ENCODE measurements around the gene EAPP. TPM values are rescaled to one million over a fixed set of nuclear protein-coding genes. Genes with fewer than 3 reads are reported as not detected.

EAPP gene
- total RNA-seq, 1 donor: 56.1 TPM

DNA sequence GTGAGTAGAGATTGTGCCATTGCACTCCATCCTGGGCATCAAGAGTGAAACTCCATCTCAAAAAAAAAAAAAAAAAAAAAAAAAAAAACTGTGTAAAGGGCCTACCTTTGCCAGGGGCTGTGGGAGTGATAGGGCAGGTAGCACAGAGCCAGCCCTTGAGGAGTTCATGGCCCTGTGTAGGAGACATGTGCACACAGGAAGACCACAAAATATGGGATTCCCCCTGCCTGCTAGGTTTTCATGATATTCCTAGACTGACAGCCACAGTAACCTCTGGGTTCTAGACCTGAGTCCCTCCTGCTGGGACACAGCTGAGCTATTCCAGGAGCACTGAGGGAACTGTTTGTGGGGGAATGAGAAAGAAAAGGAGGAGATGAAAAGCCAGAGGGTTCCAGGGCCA is 69.2 kb downstream of the EAPP start:
- no peak for DNase-seq (ENCODE audit: low read depth)
- no peak overlapping the region for H3K4me3 ChIP-seq (ENCODE audit: low read depth, low read length)
- TF ChIP-seq, protein P1, sequence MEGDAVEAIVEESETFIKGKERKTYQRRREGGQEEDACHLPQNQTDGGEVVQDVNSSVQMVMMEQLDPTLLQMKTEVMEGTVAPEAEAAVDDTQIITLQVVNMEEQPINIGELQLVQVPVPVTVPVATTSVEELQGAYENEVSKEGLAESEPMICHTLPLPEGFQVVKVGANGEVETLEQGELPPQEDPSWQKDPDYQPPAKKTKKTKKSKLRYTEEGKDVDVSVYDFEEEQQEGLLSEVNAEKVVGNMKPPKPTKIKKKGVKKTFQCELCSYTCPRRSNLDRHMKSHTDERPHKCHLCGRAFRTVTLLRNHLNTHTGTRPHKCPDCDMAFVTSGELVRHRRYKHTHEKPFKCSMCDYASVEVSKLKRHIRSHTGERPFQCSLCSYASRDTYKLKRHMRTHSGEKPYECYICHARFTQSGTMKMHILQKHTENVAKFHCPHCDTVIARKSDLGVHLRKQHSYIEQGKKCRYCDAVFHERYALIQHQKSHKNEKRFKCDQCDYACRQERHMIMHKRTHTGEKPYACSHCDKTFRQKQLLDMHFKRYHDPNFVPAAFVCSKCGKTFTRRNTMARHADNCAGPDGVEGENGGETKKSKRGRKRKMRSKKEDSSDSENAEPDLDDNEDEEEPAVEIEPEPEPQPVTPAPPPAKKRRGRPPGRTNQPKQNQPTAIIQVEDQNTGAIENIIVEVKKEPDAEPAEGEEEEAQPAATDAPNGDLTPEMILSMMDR (IDR thresholded peaks at IDR 0.05; ENCODE audit: insufficient read depth, low read length): no peak

DNA sequence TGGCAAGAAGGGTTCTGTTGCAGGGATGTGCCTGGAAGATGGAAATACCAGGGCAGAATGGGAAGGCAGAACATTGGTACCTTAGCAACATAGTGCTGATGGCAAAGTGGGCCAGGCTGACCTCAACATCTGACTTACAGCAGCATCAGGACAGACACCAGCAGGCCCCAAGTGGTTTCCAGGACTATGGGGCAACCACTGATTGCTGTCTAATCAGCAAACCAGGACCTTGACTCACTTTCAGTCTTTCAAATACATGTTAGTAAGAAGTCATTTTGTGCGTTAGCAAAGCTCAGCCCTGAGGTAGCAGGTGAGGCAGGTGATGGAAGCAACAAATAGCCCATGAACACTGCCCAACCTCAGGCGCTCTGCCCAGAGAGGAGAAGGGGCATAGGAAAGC is 72.8 kb downstream of the EAPP start:
- H3K4me3 ChIP-seq (ENCODE audit: low read depth, low read length): no peak overlapping the region
- TF ChIP-seq, protein P1 (IDR thresholded peaks at IDR 0.05; ENCODE audit: insufficient read depth, low read length): no peak
- DNase-seq (ENCODE audit: low read depth): no peak

Small RNA genes within 50 kb of the gene (small RNA-seq; reads per million reads assigned to genes)
- gene RNU1-27P: not detected
- gene RNU1-28P: not detected

Other genes with a start within 250 kb of the EAPP start
- 5.1 and 21.1 TPM in 2 replicates for gene SPTSSA, start 77.5 kb downstream of the EAPP start, total RNA-seq (ENCODE audit: low replicate concordance)
- 252 and 258 TPM in 2 replicates for gene SNX6, start 90.4 kb upstream of the EAPP start, total RNA-seq (ENCODE audit: low replicate concordance)
- 107 and 266 TPM in 2 replicates for gene CFL2, start 174.9 kb upstream of the EAPP start, total RNA-seq (ENCODE audit: low replicate concordance)